ENCODE measurements around the gene ADGRL3. TPM values are rescaled to one million over a fixed set of nuclear protein-coding genes. Genes with fewer than 3 reads are reported as not detected.

ADGRL3 gene
- total and polyA plus RNA-seq, 9 donors, result 0.88 to 9.5 (median 2.5) TPM

DNA sequence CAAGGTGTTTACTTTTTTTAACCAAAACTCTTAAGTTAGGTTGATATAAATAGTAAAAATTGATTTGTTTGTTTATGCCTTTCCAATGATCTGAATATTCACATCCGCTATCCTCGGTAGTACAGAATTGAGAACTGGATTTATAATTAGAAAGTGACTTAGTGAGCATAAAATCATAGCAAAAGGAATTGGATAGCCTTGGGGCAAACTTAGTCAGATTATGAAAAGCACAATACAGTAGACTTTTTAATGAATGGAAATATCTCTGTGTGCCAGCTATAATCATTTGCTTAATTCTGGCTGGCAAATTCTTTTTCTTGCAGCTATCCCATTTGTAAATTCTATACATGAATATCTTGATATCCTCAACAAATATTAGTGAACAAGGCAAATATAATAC is 713.5 kb downstream of the ADGRL3 start:
- Histone ChIP-seq H3K27ac (no peak overlapping the region), H3K36me3 (no peaks in the 10 kb centered on the region), H3K27me3 (no peaks in the 10 kb centered on the region), H3K4me1 (ENCODE audit: insufficient read depth) (no peaks in the 10 kb centered on the region), H3K4me3 (no peak overlapping the region), H3K9me3 (no peaks in the 10 kb centered on the region)
- intact Hi-C loops (cut with DNase I), result no loop called here
- DNase-seq, result no peak
- WGBS, 3 donors, result 87 to 92% (median 92%) methylated on average over 2 of the region's 2 CpGs
- TF ChIP-seq EP300 (IDR thresholded peaks at IDR 0.05), result no peak

DNA sequence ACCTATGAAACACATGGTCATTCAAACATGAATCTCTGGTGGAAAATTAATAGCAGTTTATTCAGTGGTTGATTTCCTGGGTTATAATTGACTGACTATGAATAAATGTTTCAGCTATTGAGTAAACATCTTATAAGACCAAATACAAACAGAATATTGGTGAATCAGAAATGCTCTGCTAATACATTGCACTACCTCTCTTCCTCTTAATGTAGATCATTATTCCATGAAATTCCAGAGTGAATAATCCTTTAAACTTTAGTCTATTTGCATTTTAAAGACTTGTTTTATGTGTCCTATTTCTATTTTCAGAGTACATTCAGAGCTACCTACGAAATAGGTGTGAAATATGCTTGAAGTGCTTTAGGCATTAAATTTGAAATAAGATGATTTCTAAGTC is 715.4 kb downstream of the ADGRL3 start:
- DNase-seq, result no peak

DNA sequence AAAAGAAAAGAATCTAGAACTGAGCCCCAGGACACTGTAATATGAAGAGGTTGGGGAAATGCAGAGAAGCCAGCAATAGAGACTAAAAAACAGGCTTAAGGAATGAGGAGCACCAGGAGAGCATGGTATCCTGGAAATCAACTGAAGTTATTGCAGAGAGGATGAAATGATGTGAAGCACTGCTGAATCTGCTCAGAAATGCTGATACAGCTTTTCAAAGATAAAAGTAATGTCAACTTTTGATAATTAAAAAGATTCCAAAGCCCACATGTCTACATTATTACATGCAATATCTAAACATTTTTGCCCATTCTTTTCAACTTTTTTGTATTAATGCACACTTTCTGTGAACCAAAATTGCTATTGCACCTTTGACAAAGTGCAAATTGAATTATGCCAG is 718.4 kb downstream of the ADGRL3 start:
- no peaks in the 10 kb centered on the region for H3K4me1 ChIP-seq (ENCODE audit: insufficient read depth)
- no peaks in the 10 kb centered on the region for H3K36me3 ChIP-seq
- no peak overlapping the region for H3K4me3 ChIP-seq
- H3K27me3 ChIP-seq, result no peaks in the 10 kb centered on the region
- H3K27ac ChIP-seq, result no peak overlapping the region
- TF ChIP-seq EP300 (IDR thresholded peaks at IDR 0.05), result no peak
- TF ChIP-seq, protein P1, sequence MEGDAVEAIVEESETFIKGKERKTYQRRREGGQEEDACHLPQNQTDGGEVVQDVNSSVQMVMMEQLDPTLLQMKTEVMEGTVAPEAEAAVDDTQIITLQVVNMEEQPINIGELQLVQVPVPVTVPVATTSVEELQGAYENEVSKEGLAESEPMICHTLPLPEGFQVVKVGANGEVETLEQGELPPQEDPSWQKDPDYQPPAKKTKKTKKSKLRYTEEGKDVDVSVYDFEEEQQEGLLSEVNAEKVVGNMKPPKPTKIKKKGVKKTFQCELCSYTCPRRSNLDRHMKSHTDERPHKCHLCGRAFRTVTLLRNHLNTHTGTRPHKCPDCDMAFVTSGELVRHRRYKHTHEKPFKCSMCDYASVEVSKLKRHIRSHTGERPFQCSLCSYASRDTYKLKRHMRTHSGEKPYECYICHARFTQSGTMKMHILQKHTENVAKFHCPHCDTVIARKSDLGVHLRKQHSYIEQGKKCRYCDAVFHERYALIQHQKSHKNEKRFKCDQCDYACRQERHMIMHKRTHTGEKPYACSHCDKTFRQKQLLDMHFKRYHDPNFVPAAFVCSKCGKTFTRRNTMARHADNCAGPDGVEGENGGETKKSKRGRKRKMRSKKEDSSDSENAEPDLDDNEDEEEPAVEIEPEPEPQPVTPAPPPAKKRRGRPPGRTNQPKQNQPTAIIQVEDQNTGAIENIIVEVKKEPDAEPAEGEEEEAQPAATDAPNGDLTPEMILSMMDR (IDR thresholded peaks at IDR 0.05), result no peak
- no peak for TF ChIP-seq POLR2A (IDR thresholded peaks at IDR 0.05)
- no peaks in the 10 kb centered on the region for H3K9me3 ChIP-seq
- no peak for DNase-seq
- intact Hi-C loops (cut with DNase I), result no loop called here

More for the DNA sequence above, 715.4 kb downstream of the ADGRL3 start:
- Histone ChIP-seq H3K36me3 (no peaks in the 10 kb centered on the region), H3K4me3 (no peak overlapping the region), H3K4me1 (ENCODE audit: insufficient read depth) (no peaks in the 10 kb centered on the region), H3K27ac (no peak overlapping the region), H3K9me3 (no peaks in the 10 kb centered on the region), H3K27me3 (no peaks in the 10 kb centered on the region)
- TF ChIP-seq, protein P1 (IDR thresholded peaks at IDR 0.05), result no peak
- no peak for TF ChIP-seq EP300 (IDR thresholded peaks at IDR 0.05)
- 82 to 90% (median 85%) methylated on average over 1 of the region's 1 CpG for WGBS, 3 donors
- intact Hi-C loops (cut with DNase I), result no loop called here

- intact Hi-C loops (cut with DNase I), result no loop called here
- H3K9me3 ChIP-seq, result no peaks in the 10 kb centered on the region
- 73 to 90% (median 86%) methylated on average over 2 of the region's 2 CpGs for WGBS, 3 donors
- DNase-seq, result no peak
- H3K27me3 ChIP-seq, result no peaks in the 10 kb centered on the region
- no peak overlapping the region for H3K27ac ChIP-seq
- no peaks in the 10 kb centered on the region for H3K4me1 ChIP-seq (ENCODE audit: insufficient read depth)
- no peak overlapping the region for H3K4me3 ChIP-seq
- H3K36me3 ChIP-seq, result no peaks in the 10 kb centered on the region
- TF ChIP-seq EP300 (IDR thresholded peaks at IDR 0.05) (no peak), POLR2A (IDR thresholded peaks at IDR 0.05) (no peak)
- TF ChIP-seq, protein P1 (IDR thresholded peaks at IDR 0.05), result no peak
Observed at GRCh38 chr4:61918987-61919386, 718.9 kb downstream of the ADGRL3 start.

GRCh38 chr4:61919561-61919960 is 719.4 kb downstream of the ADGRL3 start:
- DNase-seq, result no peak
- intact Hi-C loops (cut with DNase I), result no loop called here
- Histone ChIP-seq H3K27ac (no peak overlapping the region), H3K4me1 (ENCODE audit: insufficient read depth) (no peaks in the 10 kb centered on the region), H3K4me3 (no peak overlapping the region), H3K27me3 (no peaks in the 10 kb centered on the region), H3K9me3 (no peaks in the 10 kb centered on the region), H3K36me3 (no peaks in the 10 kb centered on the region)
- WGBS, 3 donors, result 92 to 93% (median 92%) methylated on average over 3 of the region's 3 CpGs
- TF ChIP-seq POLR2A (IDR thresholded peaks at IDR 0.05) (no peak), EP300 (IDR thresholded peaks at IDR 0.05) (no peak)
- TF ChIP-seq, protein P1 (IDR thresholded peaks at IDR 0.05), result no peak
